Brain microvascular endothelial cell (primary cell): ENCODE measurements around the gene PTPN23.

Experiments used
- DNase-seq: peaks from one replicate; pipeline ENCODE4 v3.0.0-alpha.2; 2020
- H3K27ac ChIP-seq: fragments of 250-450 bp; sonication (Bioruptor Pico); 2 replicates; pipeline ENCODE4 v1.5.1; 2020; ENCODE audit warnings: mild to moderate bottlenecking, moderate library complexity
- H3K27me3 ChIP-seq: fragments of 250-450 bp; sonication (Bioruptor Pico); replicated peaks from 2 replicates; pipeline ENCODE4 v1.5.1; 2020; ENCODE audit warnings: mild to moderate bottlenecking
- H3K36me3 ChIP-seq: fragments of 250-450 bp; sonication (Bioruptor Pico); replicated peaks from 2 replicates; pipeline ENCODE4 v1.5.1; 2020; ENCODE audit warnings: mild to moderate bottlenecking
- H3K4me3 ChIP-seq: 2 replicates; pipeline ENCODE4 v1.5.1; 2011; ENCODE audit warnings: low read depth, mild to moderate bottlenecking, control low read depth, low read length, moderate library complexity
- in situ Hi-C: cut with HindIII; loops from 2 replicates; pipeline ENCODE4 v1.10.0; 2017; ENCODE audit warnings: low sequenced_read_pairs, low pct_ligation_motif_present
- TF ChIP-seq, protein P1 (sequence below): IDR thresholded peaks from 2 replicates; pipeline ENCODE4 v1.5.1; 2011; ENCODE audit warnings: low read depth, mild to moderate bottlenecking, moderate library complexity, low read length, control low read depth, inconsistent platforms; ENCODE audit errors: missing control alignments

The PTPN23 gene

GRCh38 chr3:47425959-47426358, 45.1 kb downstream of the PTPN23 start:
- in situ Hi-C loops: no loop called here
- H3K36me3 ChIP-seq: peaks cover 5% of the 10 kb centered on the region
- H3K4me3 ChIP-seq: no peak overlapping the region
- no peak overlapping the region for H3K27ac ChIP-seq
- DNase-seq: no peak
- TF ChIP-seq, protein P1, sequence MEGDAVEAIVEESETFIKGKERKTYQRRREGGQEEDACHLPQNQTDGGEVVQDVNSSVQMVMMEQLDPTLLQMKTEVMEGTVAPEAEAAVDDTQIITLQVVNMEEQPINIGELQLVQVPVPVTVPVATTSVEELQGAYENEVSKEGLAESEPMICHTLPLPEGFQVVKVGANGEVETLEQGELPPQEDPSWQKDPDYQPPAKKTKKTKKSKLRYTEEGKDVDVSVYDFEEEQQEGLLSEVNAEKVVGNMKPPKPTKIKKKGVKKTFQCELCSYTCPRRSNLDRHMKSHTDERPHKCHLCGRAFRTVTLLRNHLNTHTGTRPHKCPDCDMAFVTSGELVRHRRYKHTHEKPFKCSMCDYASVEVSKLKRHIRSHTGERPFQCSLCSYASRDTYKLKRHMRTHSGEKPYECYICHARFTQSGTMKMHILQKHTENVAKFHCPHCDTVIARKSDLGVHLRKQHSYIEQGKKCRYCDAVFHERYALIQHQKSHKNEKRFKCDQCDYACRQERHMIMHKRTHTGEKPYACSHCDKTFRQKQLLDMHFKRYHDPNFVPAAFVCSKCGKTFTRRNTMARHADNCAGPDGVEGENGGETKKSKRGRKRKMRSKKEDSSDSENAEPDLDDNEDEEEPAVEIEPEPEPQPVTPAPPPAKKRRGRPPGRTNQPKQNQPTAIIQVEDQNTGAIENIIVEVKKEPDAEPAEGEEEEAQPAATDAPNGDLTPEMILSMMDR: no peak
- H3K27me3 ChIP-seq: no peaks in the 10 kb centered on the region

DNA sequence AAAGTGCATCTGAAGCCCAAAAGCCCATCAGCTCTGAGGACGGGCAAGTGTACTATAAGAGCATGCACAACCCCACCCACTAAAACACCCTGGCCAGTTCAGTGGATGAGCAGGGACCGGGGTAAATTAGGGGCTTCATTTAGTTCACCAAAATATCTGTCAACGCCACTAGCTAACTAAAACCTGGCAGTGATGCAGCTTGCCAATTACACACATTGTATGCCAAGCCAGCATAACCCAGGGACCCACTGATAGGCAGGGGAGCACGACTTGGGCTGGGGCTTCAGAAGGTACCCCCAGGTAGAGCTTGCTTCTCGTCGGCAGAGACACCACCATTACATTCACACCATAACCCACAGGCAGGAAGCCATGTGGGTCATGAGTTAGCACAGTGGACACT, 47.0 kb downstream of the PTPN23 start:
- DNase-seq: no peak
- in situ Hi-C loops: no loop called here
- TF ChIP-seq, protein P1: no peak
- H3K27me3 ChIP-seq: no peaks in the 10 kb centered on the region
- no peaks in the 10 kb centered on the region for H3K36me3 ChIP-seq
- H3K27ac ChIP-seq: no peak overlapping the region
- no peak overlapping the region for H3K4me3 ChIP-seq

GRCh38 chr3:47428662-47429061, 47.8 kb downstream of the PTPN23 start:
- in situ Hi-C loops: no loop called here
- no peak for DNase-seq
- TF ChIP-seq, protein P1: no peak
- H3K4me3 ChIP-seq: no peak overlapping the region
- H3K27ac ChIP-seq: no peak overlapping the region
- no peaks in the 10 kb centered on the region for H3K27me3 ChIP-seq
- H3K36me3 ChIP-seq: no peaks in the 10 kb centered on the region

DNA sequence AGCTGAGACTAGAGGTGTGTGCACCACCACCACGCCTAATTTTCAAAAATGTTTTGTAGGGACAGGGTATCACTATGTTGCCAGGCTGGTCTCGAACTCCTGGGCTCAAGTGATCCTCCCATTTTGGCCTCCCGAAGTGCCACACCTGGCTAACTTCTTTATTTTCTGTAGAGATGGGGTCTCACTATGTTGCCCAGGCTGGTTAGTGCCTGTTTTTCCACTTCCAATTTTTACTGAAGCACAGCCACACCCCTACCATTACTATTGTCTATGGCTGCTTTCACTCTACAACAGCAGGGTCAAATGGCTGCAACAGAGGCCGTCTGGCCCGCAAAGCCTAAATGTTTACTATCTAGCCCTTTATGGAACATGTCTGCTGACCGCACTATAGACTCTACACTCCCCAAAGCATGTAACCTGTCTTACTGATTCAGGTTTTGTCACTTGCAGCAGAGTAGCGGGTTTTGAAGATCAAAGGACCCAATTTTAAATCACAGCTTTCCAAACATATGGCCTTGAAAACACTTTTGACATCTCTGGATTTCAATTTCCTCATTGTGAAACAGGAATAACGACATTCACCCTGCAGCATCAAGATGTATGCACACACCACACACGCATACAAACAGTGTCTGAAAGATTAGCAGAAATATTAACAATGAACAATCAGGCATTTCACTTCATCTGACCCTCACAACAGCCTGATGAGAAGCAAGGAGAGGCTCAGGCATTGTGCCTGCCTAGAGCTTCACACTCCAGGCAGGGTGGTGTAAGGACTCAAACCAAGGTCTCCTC, 48.9 kb downstream of the PTPN23 start:
- Histone ChIP-seq H3K27me3 (no peaks in the 10 kb centered on the region), H3K36me3 (peaks cover 5% of the 10 kb centered on the region), H3K27ac (no peak overlapping the region), H3K4me3 (no peak overlapping the region)
- DNase-seq: no peak
- in situ Hi-C loops: no loop called here
- TF ChIP-seq, protein P1: no peak

GRCh38 chr3:47430606-47431005, 49.8 kb downstream of the PTPN23 start:
- peaks cover 5% of the 10 kb centered on the region for H3K36me3 ChIP-seq
- DNase-seq: no peak
- in situ Hi-C loops: no loop called here
- TF ChIP-seq, protein P1: no peak
- no peak overlapping the region for H3K4me3 ChIP-seq
- no peaks in the 10 kb centered on the region for H3K27me3 ChIP-seq
- no peak overlapping the region for H3K27ac ChIP-seq

- peaks cover 5% of the 10 kb centered on the region for H3K36me3 ChIP-seq
- H3K4me3 ChIP-seq: no peak overlapping the region
- H3K27ac ChIP-seq: no peak overlapping the region
- in situ Hi-C loops: no loop called here
- no peaks in the 10 kb centered on the region for H3K27me3 ChIP-seq
- DNase-seq: no peak
- TF ChIP-seq, protein P1: no peak
These were observed 50.4 kb downstream of the PTPN23 start for GRCh38 chr3:47431225-47431624.
